Measurements from ENCODE around the gene TOB1.

The TOB1 gene

GRCh38 chr17:50830352-50830751 lies 35.8 kb downstream of the TOB1 start:
- no peak for DNase-seq

GRCh38 chr17:50829332-50829731 lies 36.8 kb downstream of the TOB1 start:
- DNase-seq: no peak

- DNase-seq: no peak
Measured at GRCh38 chr17:50828508-50829170, 37.5 kb downstream of the TOB1 start.

- DNase-seq: no peak
Measured at GRCh38 chr17:50825188-50825587, 41.0 kb downstream of the TOB1 start.

GRCh38 chr17:50824429-50824828 lies 41.7 kb downstream of the TOB1 start:
- no peak for DNase-seq

GRCh38 chr17:50822550-50822949 lies 43.6 kb downstream of the TOB1 start:
- DNase-seq: no peak

GRCh38 chr17:50820651-50821050 lies 45.5 kb downstream of the TOB1 start:
- no peak for DNase-seq

GRCh38 chr17:50818921-50819657 lies 47.1 kb downstream of the TOB1 start:
- DNase-seq: no peak

- DNase-seq: no peak
Measured at GRCh38 chr17:50818261-50818660, 47.9 kb downstream of the TOB1 start.

GRCh38 chr17:50817838-50818237 lies 48.3 kb downstream of the TOB1 start:
- no peak for DNase-seq

- peak; percentile 70 for DNase-seq
Measured at GRCh38 chr17:50816771-50817751, 49.1 kb downstream of the TOB1 start.

GRCh38 chr17:50816271-50816670 lies 49.9 kb downstream of the TOB1 start:
- DNase-seq: no peak

- DNase-seq: no peak
Measured at GRCh38 chr17:50815400-50815799, 50.8 kb downstream of the TOB1 start.

GRCh38 chr17:50813583-50813982 lies 52.6 kb downstream of the TOB1 start:
- DNase-seq: no peak
